Colonic mucosa (tissue), 4 donors: ENCODE results near the gene UCN2. TPM values are rescaled to one million over a fixed set of nuclear protein-coding genes. Genes with fewer than 3 reads are reported as not detected.

Experiments used
- DNase-seq: peaks from one replicate; pipeline ENCODE4 v3.0.0-alpha.2; 2020
- H3K27ac ChIP-seq: fragments of 200-600 bp; one replicate; pipeline ENCODE4 v1.8.0; 2021
- H3K27me3 ChIP-seq: fragments of 200-600 bp; one replicate; pipeline ENCODE4 v1.8.0; 2021
- H3K36me3 ChIP-seq: fragments of 200-600 bp; one replicate; pipeline ENCODE4 v1.8.0; 2021
- H3K4me1 ChIP-seq: fragments of 200-600 bp; one replicate; pipeline ENCODE4 v1.8.0; 2021; ENCODE audit warnings: mild to moderate bottlenecking
- H3K4me3 ChIP-seq: fragments of 200-600 bp; one replicate; pipeline ENCODE4 v1.8.0; 2021
- H3K9ac ChIP-seq, 2 donors: one replicate each; pipeline ENCODE4 v1.7.0; 2013; ENCODE audit warnings: control low read depth in 2 of 2, low read depth in 2 of 2, low read length in 2 of 2
- H3K9me3 ChIP-seq: fragments of 200-600 bp; one replicate; pipeline ENCODE4 v1.8.0; 2021
- intact Hi-C: fragments of 100-400 bp; cut with DNase I; formaldehyde crosslinking; loops from one replicate; pipeline ENCODE4 v1.14.1; 2022
- total RNA-seq, 2 donors: library from RNA; stranded (reverse); fragmentation: NEBNext Ultra II Directional in 1 of 2; extraction: Animal tissue kit (Norgen Biotek cat#: 25700) in 1 of 2; gene quantifications; one replicate each; pipeline ENCODE4 v1.2.1, GENCODE V29; 2021
- TF ChIP-seq, protein P1 (sequence below): fragments of 200-600 bp; IDR thresholded peaks from one replicate; pipeline ENCODE4 v1.8.0; 2022; ENCODE audit warnings: antibody characterized with exemption, mild to moderate bottlenecking
- donor health status: healthy.
- donor health status: DM: no; HTN: no; CAD: no.
- donor health status: DM: no; HTN: no; CAD: no.

UCN2 gene
- total RNA-seq, 2 donors from 2014 or later, result not detected

DNA sequence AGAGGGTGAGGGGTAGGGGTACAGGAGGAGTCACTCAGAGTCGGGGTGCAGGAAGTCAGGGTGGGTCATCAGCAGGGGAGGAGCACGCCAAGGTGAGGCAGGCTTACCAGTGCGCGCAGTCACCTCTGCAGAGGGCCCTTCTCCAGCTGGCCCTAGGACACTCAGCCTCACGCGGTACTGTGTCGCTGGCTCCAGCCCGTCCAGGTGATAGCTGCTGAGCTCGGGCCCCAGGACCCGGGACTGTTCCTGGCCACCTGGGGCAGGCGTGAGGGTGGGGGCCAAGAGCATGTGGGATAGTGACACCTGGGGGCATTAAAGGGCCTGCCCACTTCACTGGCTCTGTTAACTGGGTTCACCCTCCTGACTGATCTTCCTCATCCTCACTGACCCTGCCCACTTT is 24.1 kb upstream of the UCN2 start:
- Histone ChIP-seq H3K9me3 (no peaks in the 10 kb centered on the region), H3K27me3 (no peaks in the 10 kb centered on the region), H3K9ac (no peak overlapping the region), H3K27ac (no peak overlapping the region), H3K4me1 (no peaks in the 10 kb centered on the region), H3K36me3 (no peaks in the 10 kb centered on the region), H3K4me3 (no peak overlapping the region)
- DNase-seq, result no peak
- TF ChIP-seq, protein P1, sequence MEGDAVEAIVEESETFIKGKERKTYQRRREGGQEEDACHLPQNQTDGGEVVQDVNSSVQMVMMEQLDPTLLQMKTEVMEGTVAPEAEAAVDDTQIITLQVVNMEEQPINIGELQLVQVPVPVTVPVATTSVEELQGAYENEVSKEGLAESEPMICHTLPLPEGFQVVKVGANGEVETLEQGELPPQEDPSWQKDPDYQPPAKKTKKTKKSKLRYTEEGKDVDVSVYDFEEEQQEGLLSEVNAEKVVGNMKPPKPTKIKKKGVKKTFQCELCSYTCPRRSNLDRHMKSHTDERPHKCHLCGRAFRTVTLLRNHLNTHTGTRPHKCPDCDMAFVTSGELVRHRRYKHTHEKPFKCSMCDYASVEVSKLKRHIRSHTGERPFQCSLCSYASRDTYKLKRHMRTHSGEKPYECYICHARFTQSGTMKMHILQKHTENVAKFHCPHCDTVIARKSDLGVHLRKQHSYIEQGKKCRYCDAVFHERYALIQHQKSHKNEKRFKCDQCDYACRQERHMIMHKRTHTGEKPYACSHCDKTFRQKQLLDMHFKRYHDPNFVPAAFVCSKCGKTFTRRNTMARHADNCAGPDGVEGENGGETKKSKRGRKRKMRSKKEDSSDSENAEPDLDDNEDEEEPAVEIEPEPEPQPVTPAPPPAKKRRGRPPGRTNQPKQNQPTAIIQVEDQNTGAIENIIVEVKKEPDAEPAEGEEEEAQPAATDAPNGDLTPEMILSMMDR, result no peak
- intact Hi-C loops, result no loop called here

DNA sequence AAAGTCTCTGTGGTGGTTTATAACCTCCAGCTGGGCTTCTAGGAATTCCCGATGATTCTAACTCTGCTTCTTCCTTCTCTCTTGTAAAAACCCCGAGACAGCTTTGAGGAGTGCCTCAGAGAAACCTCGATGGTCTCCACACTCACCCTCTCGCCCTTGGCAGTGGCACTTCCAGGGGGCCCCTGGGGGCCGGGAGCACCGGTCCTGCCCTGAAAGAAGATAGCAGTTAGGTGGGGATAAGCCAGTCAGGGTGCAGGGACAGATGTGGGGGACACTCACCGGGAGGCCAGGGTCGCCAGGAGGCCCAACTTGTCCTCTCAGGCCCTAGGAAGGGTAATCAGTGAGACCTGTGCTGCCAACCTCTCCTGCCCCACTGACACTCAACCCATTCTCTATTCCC is 21.8 kb upstream of the UCN2 start:
- H3K9ac ChIP-seq, result no peak overlapping the region
- no peaks in the 10 kb centered on the region for H3K9me3 ChIP-seq
- H3K4me1 ChIP-seq, result no peaks in the 10 kb centered on the region
- no peak overlapping the region for H3K27ac ChIP-seq
- H3K27me3 ChIP-seq, result no peaks in the 10 kb centered on the region
- H3K4me3 ChIP-seq, result no peak overlapping the region
- TF ChIP-seq, protein P1, result no peak
- no peaks in the 10 kb centered on the region for H3K36me3 ChIP-seq
- DNase-seq, result no peak
- intact Hi-C loops, result no loop called here

DNA sequence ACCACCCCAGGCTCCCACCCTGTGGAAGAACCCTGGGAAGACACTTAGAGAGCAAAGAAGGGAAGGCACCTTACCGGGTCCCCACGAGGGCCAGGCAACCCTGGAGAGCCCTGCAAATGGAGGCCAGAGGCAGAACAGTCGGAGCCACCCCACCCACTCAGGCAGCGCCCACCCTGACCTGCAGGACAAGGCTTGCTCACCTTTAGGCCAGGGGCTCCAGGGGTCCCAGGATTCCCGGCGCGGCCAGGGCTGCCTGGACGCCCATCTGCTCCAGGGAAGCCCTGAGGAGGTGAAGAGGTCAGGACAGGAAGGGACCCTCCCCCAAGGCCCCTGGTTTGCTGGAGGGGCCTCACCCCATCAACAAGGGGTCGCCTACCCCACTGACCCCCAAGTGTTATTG is 21.3 kb upstream of the UCN2 start:
- TF ChIP-seq, protein P1, result no peak
- H3K9ac ChIP-seq, result no peak overlapping the region
- no peak for DNase-seq
- H3K4me3 ChIP-seq, result no peak overlapping the region
- H3K36me3 ChIP-seq, result no peaks in the 10 kb centered on the region
- no peaks in the 10 kb centered on the region for H3K27me3 ChIP-seq
- intact Hi-C loops, result no loop called here
- no peak overlapping the region for H3K27ac ChIP-seq
- H3K9me3 ChIP-seq, result no peaks in the 10 kb centered on the region
- H3K4me1 ChIP-seq, result no peaks in the 10 kb centered on the region

DNA sequence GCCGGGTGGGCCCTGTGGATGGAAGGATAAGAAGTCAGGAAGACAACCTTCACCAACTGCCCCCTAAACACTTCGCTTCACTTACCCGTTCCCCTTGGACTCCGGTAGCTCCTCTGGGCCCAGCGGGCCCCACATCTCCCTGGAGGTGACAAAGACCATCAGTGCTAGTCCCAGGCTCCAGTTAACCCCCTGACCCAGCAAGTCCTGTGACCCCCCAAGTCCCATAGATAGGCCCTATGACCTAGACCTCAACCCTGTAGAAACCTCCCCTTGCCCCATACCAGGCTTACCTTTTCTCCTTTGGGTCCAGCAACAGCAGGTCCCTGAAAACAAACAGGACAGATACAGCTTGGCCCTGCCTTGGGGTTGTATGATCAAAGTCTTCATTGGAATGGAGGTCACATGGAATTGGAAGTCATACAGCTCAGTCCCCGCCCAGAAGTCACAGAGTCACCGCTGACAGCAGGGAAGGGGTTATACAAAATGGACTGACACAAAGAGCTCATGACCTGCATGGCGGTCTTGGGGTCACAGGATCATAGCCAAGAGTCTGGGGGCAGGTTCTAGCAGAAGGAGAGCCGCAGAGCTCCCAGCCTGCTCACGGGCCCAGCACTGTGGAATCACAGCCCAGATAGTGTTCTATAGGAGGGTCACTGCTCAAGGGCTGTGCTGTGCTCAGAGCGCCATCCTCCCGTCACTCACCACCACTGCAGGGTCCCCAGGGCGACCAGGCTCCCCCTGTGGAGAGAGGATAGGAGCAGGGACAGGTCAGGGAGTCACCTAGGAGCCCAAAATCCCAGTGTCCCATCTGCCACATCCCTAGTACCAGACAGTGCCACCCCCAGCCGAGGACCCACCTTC is 18.3 kb upstream of the UCN2 start:
- no peak for DNase-seq
- Histone ChIP-seq H3K27ac (no peak overlapping the region), H3K4me1 (no peaks in the 10 kb centered on the region), H3K9me3 (no peaks in the 10 kb centered on the region), H3K27me3 (no peaks in the 10 kb centered on the region), H3K9ac (no peak overlapping the region), H3K36me3 (no peaks in the 10 kb centered on the region), H3K4me3 (no peak overlapping the region)
- intact Hi-C loops, result no loop called here
- TF ChIP-seq, protein P1, result no peak

DNA sequence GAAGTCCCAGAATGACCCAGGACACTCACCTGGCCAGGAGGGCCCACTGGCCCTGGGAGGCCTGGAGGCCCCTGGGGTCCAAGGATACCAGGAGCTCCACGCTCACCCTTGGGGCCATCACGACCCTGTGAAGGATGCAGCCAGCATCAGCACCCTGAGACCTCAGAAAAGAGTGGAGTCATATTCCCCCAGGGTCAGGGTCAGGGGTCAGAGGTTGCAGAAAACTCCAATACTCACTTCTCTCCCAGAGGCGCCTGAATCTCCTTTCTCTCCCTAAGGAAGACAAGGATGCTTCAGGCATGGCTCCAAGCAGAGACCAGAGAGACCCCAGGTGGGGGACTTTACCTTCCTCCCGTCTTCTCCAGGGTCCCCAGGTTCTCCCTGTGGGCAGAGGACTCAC is 13.1 kb upstream of the UCN2 start:
- no peaks in the 10 kb centered on the region for H3K4me1 ChIP-seq
- no peaks in the 10 kb centered on the region for H3K9me3 ChIP-seq
- no peak overlapping the region for H3K4me3 ChIP-seq
- H3K36me3 ChIP-seq, result no peaks in the 10 kb centered on the region
- no peak for DNase-seq
- no peak overlapping the region for H3K27ac ChIP-seq
- H3K9ac ChIP-seq, result no peak overlapping the region
- intact Hi-C loops, result no loop called here
- TF ChIP-seq, protein P1, result no peak
- no peaks in the 10 kb centered on the region for H3K27me3 ChIP-seq
